Stimulated activated effector memory CD8-positive, alpha-beta T cell treated with anti-CD3 and anti-CD28 coated beads, Interleukin-12 subunit alpha, Interleukin-12 subunit beta, amount 100 ng/mL, for 72 hours (primary cell): ENCODE measurements around the gene DDX17.

Source experiments
- ATAC-seq: fragments of 150-1000 bp; cut with Tn5 transposase; 2 replicates; pipeline ENCODE4 v1.10.0; 2021
- DNase-seq, 2 donors: peaks; one replicate each; pipeline ENCODE4 v3.0.0; 2021 to 2022; ENCODE audit warnings: low spot score in 2 of 2
- H3K27ac Mint-ChIP-seq: one replicate; pipeline ENCODE4 v1.8.0; 2022; ENCODE audit warnings: mild to moderate bottlenecking, mixed read lengths
- H3K36me3 Mint-ChIP-seq: one replicate; pipeline ENCODE4 v1.8.0; 2022; ENCODE audit warnings: mild to moderate bottlenecking, mixed read lengths
- H3K4me1 Mint-ChIP-seq: one replicate; pipeline ENCODE4 v1.8.0; 2022; ENCODE audit warnings: mixed read lengths
- H3K4me3 Mint-ChIP-seq: one replicate; pipeline ENCODE4 v1.8.0; 2022; ENCODE audit warnings: mild to moderate bottlenecking, mixed read lengths
- H3K9me3 Mint-ChIP-seq: one replicate; pipeline ENCODE4 v1.8.0; 2022; ENCODE audit warnings: mixed read lengths

DDX17 gene

GRCh38 chr22:38504731-38505540 lies 1.2 kb downstream of the DDX17 start:
- H3K4me1 Mint-ChIP-seq, result peaks cover 48% of the 10 kb centered on the region
- no peak for ATAC-seq
- H3K36me3 Mint-ChIP-seq, result peaks cover 71% of the 10 kb centered on the region

GRCh38 chr22:38503021-38503420 lies 3.1 kb downstream of the DDX17 start:
- peaks cover 67% of the 10 kb centered on the region for H3K4me1 Mint-ChIP-seq
- ATAC-seq (no peak), DNase-seq (no peak)
- H3K27ac Mint-ChIP-seq, result peak overlapping the region; percentile 100
- peak overlapping the region; percentile 98 for H3K4me3 Mint-ChIP-seq
- H3K9me3 Mint-ChIP-seq, result no peaks in the 10 kb centered on the region
- peaks cover 90% of the 10 kb centered on the region for H3K36me3 Mint-ChIP-seq

More at GRCh38 chr22:38504731-38505540, 1.2 kb downstream of the DDX17 start:
- peak; percentile 33 to 76 for DNase-seq
- Mint-ChIP-seq H3K9me3 (no peaks in the 10 kb centered on the region), H3K4me3 (peak overlapping the region; percentile 98), H3K27ac (peak overlapping the region; percentile 100)

GRCh38 chr22:38501797-38502672 lies 4.1 kb downstream of the DDX17 start:
- ATAC-seq, result no peak
- H3K27ac Mint-ChIP-seq, result peak overlapping the region; percentile 100
- H3K36me3 Mint-ChIP-seq, result peaks cover 100% of the 10 kb centered on the region

GRCh38 chr22:38497869-38498268 lies 8.2 kb downstream of the DDX17 start:
- Mint-ChIP-seq H3K4me1 (peaks cover 39% of the 10 kb centered on the region), H3K4me3 (no peak overlapping the region), H3K36me3 (peaks cover 100% of the 10 kb centered on the region), H3K9me3 (no peaks in the 10 kb centered on the region), H3K27ac (no peak overlapping the region)
- DNase-seq, result no peak
- ATAC-seq, result peak; percentile 81

More at GRCh38 chr22:38501797-38502672, 4.1 kb downstream of the DDX17 start:
- peak overlapping the region; percentile 98 for H3K4me3 Mint-ChIP-seq
- H3K9me3 Mint-ChIP-seq, result no peaks in the 10 kb centered on the region
- peaks cover 61% of the 10 kb centered on the region for H3K4me1 Mint-ChIP-seq
- no peak for DNase-seq

GRCh38 chr22:38494939-38495338 lies 11.2 kb downstream of the DDX17 start:
- Mint-ChIP-seq H3K9me3 (no peaks in the 10 kb centered on the region), H3K27ac (no peak overlapping the region), H3K36me3 (peaks cover 100% of the 10 kb centered on the region), H3K4me3 (no peak overlapping the region), H3K4me1 (peaks cover 27% of the 10 kb centered on the region)
- no peak for DNase-seq
- no peak for ATAC-seq

- H3K27ac Mint-ChIP-seq, result no peak overlapping the region
- no peaks in the 10 kb centered on the region for H3K9me3 Mint-ChIP-seq
- no peak for DNase-seq
- H3K4me3 Mint-ChIP-seq, result no peak overlapping the region
- peaks cover 100% of the 10 kb centered on the region for H3K36me3 Mint-ChIP-seq
- H3K4me1 Mint-ChIP-seq, result peaks cover 27% of the 10 kb centered on the region
- ATAC-seq, result no peak
Observed at GRCh38 chr22:38494498-38494897, 11.6 kb downstream of the DDX17 start.

- no peak overlapping the region for H3K27ac Mint-ChIP-seq
- H3K9me3 Mint-ChIP-seq, result no peaks in the 10 kb centered on the region
- H3K4me3 Mint-ChIP-seq, result no peak overlapping the region
- H3K4me1 Mint-ChIP-seq, result peaks cover 25% of the 10 kb centered on the region
- peaks cover 100% of the 10 kb centered on the region for H3K36me3 Mint-ChIP-seq
- ATAC-seq (no peak), DNase-seq (no peak)
Observed at GRCh38 chr22:38491707-38492348, 14.3 kb downstream of the DDX17 start.

- H3K4me3 Mint-ChIP-seq, result no peak overlapping the region
- H3K4me1 Mint-ChIP-seq, result peaks cover 25% of the 10 kb centered on the region
- no peaks in the 10 kb centered on the region for H3K9me3 Mint-ChIP-seq
- peaks cover 100% of the 10 kb centered on the region for H3K36me3 Mint-ChIP-seq
- H3K27ac Mint-ChIP-seq, result peak overlapping the region; percentile 79
- DNase-seq, result no peak
- no peak for ATAC-seq
Observed at GRCh38 chr22:38490915-38491314, 15.2 kb downstream of the DDX17 start.

GRCh38 chr22:38490475-38490874 lies 15.6 kb downstream of the DDX17 start:
- Mint-ChIP-seq H3K9me3 (no peaks in the 10 kb centered on the region), H3K27ac (peak overlapping the region; percentile 79), H3K4me1 (peaks cover 25% of the 10 kb centered on the region), H3K4me3 (no peak overlapping the region), H3K36me3 (peaks cover 100% of the 10 kb centered on the region)
- no peak for DNase-seq
- ATAC-seq, result no peak

GRCh38 chr22:38489561-38490145 lies 16.5 kb downstream of the DDX17 start:
- DNase-seq (no peak), ATAC-seq (no peak)
- Mint-ChIP-seq H3K4me3 (no peak overlapping the region), H3K27ac (peak overlapping the region; percentile 79), H3K36me3 (peaks cover 100% of the 10 kb centered on the region), H3K4me1 (peaks cover 25% of the 10 kb centered on the region), H3K9me3 (no peaks in the 10 kb centered on the region)

GRCh38 chr22:38489142-38489541 lies 17.0 kb downstream of the DDX17 start:
- Mint-ChIP-seq H3K9me3 (no peaks in the 10 kb centered on the region), H3K4me1 (peaks cover 29% of the 10 kb centered on the region), H3K36me3 (peaks cover 100% of the 10 kb centered on the region), H3K27ac (peak overlapping the region; percentile 79), H3K4me3 (no peak overlapping the region)
- ATAC-seq (no peak), DNase-seq (no peak)

GRCh38 chr22:38487946-38488345 lies 18.2 kb downstream of the DDX17 start:
- Mint-ChIP-seq H3K4me1 (peaks cover 37% of the 10 kb centered on the region), H3K36me3 (peaks cover 100% of the 10 kb centered on the region), H3K27ac (peak overlapping the region; percentile 79), H3K4me3 (no peak overlapping the region), H3K9me3 (no peaks in the 10 kb centered on the region)
- ATAC-seq (peak; percentile 43), DNase-seq (no peak)

- Mint-ChIP-seq H3K9me3 (no peaks in the 10 kb centered on the region), H3K27ac (peak overlapping the region; percentile 81), H3K4me1 (peaks cover 36% of the 10 kb centered on the region), H3K4me3 (no peak overlapping the region), H3K36me3 (peaks cover 100% of the 10 kb centered on the region)
- DNase-seq (no peak), ATAC-seq (no peak)
Observed at GRCh38 chr22:38485783-38486182, 20.3 kb downstream of the DDX17 start.

GRCh38 chr22:38484244-38484643 lies 21.9 kb downstream of the DDX17 start:
- H3K9me3 Mint-ChIP-seq, result no peaks in the 10 kb centered on the region
- DNase-seq (no peak), ATAC-seq (no peak)
- H3K36me3 Mint-ChIP-seq, result peaks cover 99% of the 10 kb centered on the region
- peaks cover 22% of the 10 kb centered on the region for H3K4me1 Mint-ChIP-seq
- no peak overlapping the region for H3K4me3 Mint-ChIP-seq
- H3K27ac Mint-ChIP-seq, result peak overlapping the region; percentile 40
